GM18505 (cell line): ENCODE data around the gene CNTN6.

Source experiments
- ATAC-seq: cut with Tn5 transposase; IDR thresholded peaks from one replicate; pipeline ENCODE4 v1.9.1; 2021; ENCODE audit not compliant: unreplicated experiment
- POLR2A ChIP-seq: IDR thresholded peaks from 4 replicates; pipeline ENCODE4 v1.6.1; 2011; ENCODE audit warnings: borderline replicate concordance; ENCODE audit not compliant: insufficient read depth, insufficient read length; ENCODE audit errors: extremely low read depth

CNTN6 gene

GRCh38 chr3:1272546-1273265 is 179.9 kb downstream of the CNTN6 start:
- no peak for ATAC-seq
- TF ChIP-seq POLR2A: no peak

- no peak for ATAC-seq
- no peak for TF ChIP-seq POLR2A
Measured at GRCh38 chr3:1275495-1275894, 182.7 kb downstream of the CNTN6 start.

GRCh38 chr3:1287815-1288214 is 195.0 kb downstream of the CNTN6 start:
- no peak for ATAC-seq

GRCh38 chr3:1288805-1289494 is 196.1 kb downstream of the CNTN6 start:
- no peak for TF ChIP-seq POLR2A
- ATAC-seq: no peak

More at GRCh38 chr3:1287815-1288214, 195.0 kb downstream of the CNTN6 start:
- TF ChIP-seq POLR2A: no peak

GRCh38 chr3:1292571-1293071 is 199.8 kb downstream of the CNTN6 start:
- TF ChIP-seq POLR2A: no peak
- no peak for ATAC-seq

GRCh38 chr3:1294586-1294985 is 201.8 kb downstream of the CNTN6 start:
- no peak for TF ChIP-seq POLR2A
- ATAC-seq: no peak

DNA sequence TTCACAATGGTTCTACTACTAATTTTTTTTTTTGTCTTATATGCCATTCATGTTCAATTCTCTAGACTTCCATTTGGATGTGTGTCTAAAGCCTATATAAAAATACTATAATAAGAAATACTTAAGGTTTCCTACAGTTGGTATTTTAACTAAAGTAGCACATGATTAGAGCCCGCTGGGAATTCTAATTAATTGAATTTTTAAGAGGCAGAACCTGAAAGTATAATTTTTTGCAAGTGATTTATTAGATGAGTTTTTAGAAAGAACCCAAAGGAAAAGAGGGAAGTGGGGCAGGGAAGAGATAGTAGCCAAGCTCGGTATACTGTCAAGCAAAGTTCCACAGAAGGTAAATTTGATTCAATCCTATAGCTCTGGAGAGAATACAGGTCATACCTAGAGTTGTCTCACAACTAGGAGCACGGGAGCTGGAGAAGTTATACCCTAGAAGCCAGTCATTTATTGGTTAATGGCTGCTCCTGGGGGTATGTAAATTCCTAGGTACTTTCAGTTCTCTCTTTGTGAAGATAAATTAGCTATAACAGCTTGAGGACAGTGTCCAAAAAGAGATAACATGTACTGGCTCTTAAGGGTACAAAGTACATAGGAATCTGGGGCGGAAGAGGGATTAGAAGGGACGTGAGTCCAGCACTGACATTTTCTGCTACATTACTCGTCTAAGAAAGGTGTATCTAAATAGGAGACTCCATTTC is 225.6 kb downstream of the CNTN6 start:
- ATAC-seq: no peak
- no peak for TF ChIP-seq POLR2A

GRCh38 chr3:1326546-1326945 is 233.7 kb downstream of the CNTN6 start:
- no peak for ATAC-seq
- TF ChIP-seq POLR2A: no peak

GRCh38 chr3:1330107-1330506 is 237.3 kb downstream of the CNTN6 start:
- ATAC-seq: no peak

GRCh38 chr3:1346386-1346785 is 253.6 kb downstream of the CNTN6 start:
- no peak for TF ChIP-seq POLR2A
- ATAC-seq: no peak

More at GRCh38 chr3:1330107-1330506, 237.3 kb downstream of the CNTN6 start:
- no peak for TF ChIP-seq POLR2A

DNA sequence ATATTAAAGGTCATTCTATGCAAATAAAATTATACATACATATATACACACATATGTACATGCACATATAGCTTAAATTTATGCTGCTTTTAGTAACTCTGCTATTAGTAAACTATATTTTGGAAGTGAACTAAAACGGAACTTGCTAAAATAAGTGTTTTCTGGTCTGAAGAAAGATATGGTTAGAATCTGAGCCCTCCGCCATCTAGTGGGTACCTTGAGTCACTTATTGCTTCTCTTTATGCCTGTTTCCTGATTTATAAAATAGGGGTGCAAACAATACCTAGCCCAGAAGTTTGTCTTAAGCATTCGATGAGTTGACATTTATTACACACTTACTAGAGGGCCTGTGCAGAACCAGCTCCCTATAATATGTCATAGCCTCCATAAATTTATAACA is 255.7 kb downstream of the CNTN6 start:
- TF ChIP-seq POLR2A: no peak
- ATAC-seq: no peak

GRCh38 chr3:1350885-1351284 is 258.1 kb downstream of the CNTN6 start:
- ATAC-seq: no peak
- no peak for TF ChIP-seq POLR2A

DNA sequence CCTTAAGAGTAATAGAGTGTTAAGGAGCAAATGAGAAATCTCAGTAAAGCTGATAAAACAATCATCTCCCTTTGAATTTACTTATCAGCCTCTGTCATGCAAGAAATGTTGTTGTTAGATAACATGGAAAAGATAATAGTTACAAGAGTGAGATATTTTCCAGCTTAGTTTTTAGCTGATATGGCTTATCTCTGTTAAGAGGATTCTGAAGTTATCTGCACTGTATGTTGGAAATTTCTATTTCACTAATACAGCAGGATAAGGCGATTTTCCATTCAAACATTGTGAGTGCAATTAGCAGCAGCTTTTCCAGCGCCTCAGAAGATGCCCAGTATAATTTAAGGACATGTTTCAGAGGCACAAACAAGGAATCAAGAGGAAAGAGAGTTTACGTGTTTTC is 262.9 kb downstream of the CNTN6 start:
- no peak for TF ChIP-seq POLR2A
- ATAC-seq: no peak
